Motor neuron (in vitro differentiated cells): ENCODE data around the gene MEIS1. TPM values are rescaled to one million over a fixed set of nuclear protein-coding genes. Genes with fewer than 3 reads are reported as not detected.

Experiments
- ATAC-seq, 8 experiments: fragments of 200-7000 bp; cut with Tn5 transposase; replicated peaks in 6 of 8; 2 replicates each; pipeline ENCODE4 v1.8.0; 2021; ENCODE audit warnings: mild to moderate bottlenecking in 8 of 8, moderate library complexity in 8 of 8
- H3K27ac ChIP-seq, 2 donors: fragments of 250-450 bp; sonication (Bioruptor Pico); 2 replicates each; pipeline ENCODE4 v1.9.0; 2021; ENCODE audit warnings: antibody characterized with exemption in 2 of 2, mild to moderate bottlenecking in 2 of 2, moderate library complexity in 1 of 2
- H3K4me1 ChIP-seq, 2 donors: fragments of 250-450 bp; sonication (Bioruptor Pico); replicated peaks in 1 of 2; 2 replicates each; pipeline ENCODE4 v1.6.1; 2021; ENCODE audit warnings: antibody characterized with exemption in 2 of 2, mild to moderate bottlenecking in 2 of 2, moderate library complexity in 1 of 2
- H3K4me3 ChIP-seq, 5 donors: fragments of 250-450 bp; sonication (Bioruptor Pico); 2 replicates each; pipeline ENCODE4 v1.9.0; 2021; ENCODE audit warnings: antibody characterized with exemption in 5 of 5, mild to moderate bottlenecking in 5 of 5, moderate library complexity in 4 of 5
- WGBS, 10 experiments: fragments of 450-650 bp; shearing (Covaris generic); methylation state at CpG; one replicate each; pipeline ENCODE4 v1.0.0; 2022; 5-methylcytosine and 5-hydroxymethylcytosine counted together
- in situ Hi-C, 9 experiments: fragments of 400-800 bp; cut with MboI; loops; one replicate each; pipeline ENCODE4 v1.15.0; 2021; ENCODE audit warnings: low sequenced_read_pairs in 9 of 9, low pct_unique_long_range_greater_than_20kb in 2 of 9; ENCODE audit not compliant: unreplicated experiment in 9 of 9
- total RNA-seq, 8 experiments: library from RNA; unstranded; fragments of 300-600 nt; gene quantifications; 2 replicates each; pipeline versions ENCODE4 v1.2.3 to v1.2.4, GENCODE V29; 2022

Gene MEIS1
- total RNA-seq, 8 experiments from 2014 or later: 11.7 to 241 (median 152) TPM

DNA sequence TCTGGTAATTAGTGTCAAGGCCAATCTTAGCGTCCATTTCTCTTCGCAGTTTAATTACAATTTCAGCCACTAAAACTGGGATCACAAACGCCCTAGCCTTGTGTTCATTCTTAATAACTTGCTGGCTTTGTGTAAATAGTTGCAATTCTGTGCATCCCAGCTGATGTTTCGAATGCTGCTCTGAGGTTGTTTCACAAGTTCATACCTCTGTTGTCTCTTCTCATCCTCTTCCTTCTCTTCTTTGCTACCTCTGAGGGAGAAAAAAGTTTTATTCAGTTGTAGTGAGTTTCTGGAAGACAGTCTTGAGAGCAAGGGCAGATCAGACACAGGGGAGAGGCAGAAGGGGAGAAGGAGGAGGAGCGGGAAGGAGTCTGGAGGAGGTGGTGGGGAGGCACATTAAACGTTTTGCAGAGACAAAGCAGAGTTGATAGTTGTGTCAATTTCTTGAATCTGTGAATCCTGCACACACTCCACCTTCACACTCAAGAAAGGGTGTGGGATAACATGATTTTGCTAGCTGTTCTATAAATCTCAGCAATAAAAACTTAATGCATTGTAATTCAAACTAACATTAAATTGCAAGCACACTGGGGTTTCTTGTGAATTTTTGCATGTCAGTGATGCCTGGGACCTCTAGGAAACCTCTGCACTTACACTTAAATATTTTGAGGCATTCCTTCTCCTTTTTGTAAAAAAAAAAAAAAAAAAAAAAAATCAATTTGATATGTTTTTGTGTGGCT, 6.8 kb downstream of the MEIS1 start:
- ATAC-seq: no peak
- 3 to 80% (median 30%) methylated on average over 1 to 6 of the region's 6 CpGs; no CpG with 5 or more reads in 1 of the 10 experiments for WGBS, 10 experiments
- peak overlapping the region; percentile 93 to 96 for H3K27ac ChIP-seq
- in situ Hi-C loops: loop anchor here in 6 of 9 experiments (10.0 to 25.0 kb wide), 9 partner anchors 133 to 1596 kb away; no protein-coding TSS in a partner anchor
- H3K4me1 ChIP-seq: peaks cover 33 to 51% of the 10 kb centered on the region in 2 donors
- peak overlapping the region; percentile 57 to 66 (median 61) for H3K4me3 ChIP-seq

DNA sequence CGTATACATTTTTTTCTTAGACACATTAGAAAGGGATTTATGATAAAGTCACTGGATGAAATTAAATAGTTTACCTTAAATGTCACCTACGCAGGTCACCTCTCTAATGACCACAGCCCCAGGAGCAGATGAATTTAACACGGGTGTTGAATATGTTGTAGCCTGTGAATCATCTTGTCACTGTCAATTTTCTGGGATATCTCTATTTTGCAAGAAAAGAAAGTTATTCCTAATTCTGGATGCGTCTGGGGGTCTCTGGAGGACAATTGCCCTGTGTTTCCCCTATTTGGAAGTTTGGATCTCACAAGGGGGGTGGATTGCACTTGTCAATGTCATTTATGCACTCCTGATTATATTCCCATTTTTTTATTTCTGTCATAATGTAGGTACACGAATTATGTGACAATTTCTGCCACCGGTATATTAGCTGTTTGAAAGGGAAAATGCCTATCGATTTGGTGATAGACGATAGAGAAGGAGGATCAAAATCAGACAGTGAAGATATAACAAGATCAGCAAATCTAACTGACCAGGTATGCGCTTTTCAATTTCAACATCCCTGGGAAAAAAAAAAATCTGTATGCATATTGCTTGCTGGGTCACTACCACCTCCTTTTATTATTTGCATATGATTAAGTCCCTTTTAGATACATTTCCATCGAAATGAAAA, 7.7 kb downstream of the MEIS1 start:
- peak overlapping the region; percentile 79 to 96 for H3K27ac ChIP-seq
- WGBS, 10 experiments: 18 to 54% (median 36%) methylated on average over 3 to 10 of the region's 10 CpGs
- H3K4me1 ChIP-seq: peaks cover 42 to 60% of the 10 kb centered on the region in 2 donors
- in situ Hi-C loops: loop anchor here in 6 of 9 experiments (10.0 to 25.0 kb wide), 9 partner anchors 132 to 1595 kb away; no protein-coding TSS in a partner anchor
- H3K4me3 ChIP-seq: peak overlapping the region; percentile 57 to 66 (median 61)
- no peak for ATAC-seq

DNA sequence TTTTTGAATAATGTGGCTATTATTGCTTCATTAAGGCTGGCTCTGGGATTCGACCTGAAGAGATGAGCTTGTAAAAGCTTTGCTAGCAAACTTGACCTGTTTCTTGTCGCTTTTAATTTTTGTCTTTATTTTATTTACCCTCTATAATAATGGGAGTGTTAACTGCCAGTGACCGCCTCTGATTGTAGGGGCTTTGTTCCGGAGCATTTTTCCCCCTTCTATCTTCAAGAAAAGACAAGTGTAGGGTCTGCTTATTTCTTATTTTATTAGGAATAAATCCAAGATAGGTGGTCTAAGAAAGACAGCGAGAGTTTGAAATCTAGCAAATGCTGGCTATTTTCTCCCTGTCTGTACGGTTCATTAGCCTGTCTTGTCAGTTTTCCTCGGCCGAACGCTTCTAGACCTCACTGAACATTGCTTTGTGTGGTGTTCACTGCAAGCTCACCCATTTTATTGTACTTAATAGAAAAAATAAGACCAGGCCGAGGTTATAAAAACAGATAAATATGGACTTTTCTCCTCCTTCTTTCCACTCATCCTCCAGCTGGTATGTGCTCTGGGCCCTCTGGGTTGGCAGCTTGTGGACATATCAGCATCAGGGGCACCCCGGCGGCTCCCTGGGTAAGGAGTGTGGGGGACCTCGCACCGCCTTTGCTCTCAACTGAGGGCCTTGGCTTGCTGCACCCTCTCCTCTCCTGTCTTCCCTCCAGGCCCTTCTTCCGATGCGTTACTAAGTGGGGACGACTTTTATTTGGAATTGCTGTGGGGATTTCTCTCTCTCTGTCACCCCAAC, 8.5 kb downstream of the MEIS1 start:
- peak overlapping the region; percentile 79 to 96 for H3K27ac ChIP-seq
- peak in 1 of 8 experiments; percentile 2 for ATAC-seq
- peak overlapping the region; percentile 57 to 66 (median 61) for H3K4me3 ChIP-seq
- H3K4me1 ChIP-seq: peaks cover 49 to 62% of the 10 kb centered on the region in 2 donors
- in situ Hi-C loops: loop anchor here in 6 of 9 experiments (10.0 to 25.0 kb wide), 9 partner anchors 131 to 1594 kb away; no protein-coding TSS in a partner anchor
- WGBS, 10 experiments: 0 to 77% (median 25%) methylated on average over 2 to 17 of the region's 17 CpGs

DNA sequence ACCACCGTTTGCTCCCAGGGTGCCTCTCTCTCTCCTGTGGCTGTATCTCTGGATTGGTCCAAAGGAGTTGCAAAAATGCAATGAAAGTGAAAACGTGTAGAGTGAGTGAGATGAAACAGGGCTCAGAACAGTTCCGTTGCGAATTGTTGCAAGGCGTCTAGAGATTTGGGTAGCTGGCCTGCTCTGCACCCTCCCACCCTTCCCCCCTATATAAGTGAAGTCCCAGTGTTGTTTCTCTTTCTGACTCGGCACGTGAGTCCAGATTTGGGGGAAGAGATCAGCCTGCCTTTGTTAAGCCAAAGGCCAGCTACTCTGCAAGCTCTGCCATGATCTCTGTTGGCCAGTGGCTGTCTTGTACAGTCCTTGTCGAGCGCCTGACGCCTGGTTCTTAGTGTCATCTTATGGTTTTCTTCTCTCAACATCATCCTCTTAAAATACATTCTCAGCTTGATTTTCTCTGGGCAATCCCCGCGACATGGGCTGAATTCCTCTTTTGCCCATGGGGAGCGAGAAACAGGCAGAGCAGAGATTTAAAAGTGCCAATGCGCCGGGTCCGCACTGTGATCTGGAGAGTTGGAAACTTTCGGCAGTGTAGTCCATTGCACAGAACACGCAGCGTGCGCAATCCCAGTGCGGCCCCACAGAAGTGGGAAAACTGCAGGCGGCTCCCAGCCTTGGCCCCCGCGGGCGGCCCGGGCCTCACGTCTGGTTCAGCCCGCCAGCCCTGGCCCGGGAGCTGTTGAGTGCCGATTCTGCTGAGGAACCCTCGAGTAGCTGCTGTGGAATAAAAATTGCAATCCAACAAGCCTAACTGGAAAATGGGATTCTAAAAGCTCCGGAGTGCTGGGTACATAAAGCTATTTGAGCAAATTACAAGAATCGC, 9.3 kb downstream of the MEIS1 start:
- peaks cover 57 to 62% of the 10 kb centered on the region in 2 donors for H3K4me1 ChIP-seq
- H3K27ac ChIP-seq: peak overlapping the region; percentile 79 to 96
- in situ Hi-C loops: loop anchor here in 6 of 9 experiments (10.0 to 25.0 kb wide), 9 partner anchors 131 to 1593 kb away; no protein-coding TSS in a partner anchor
- ATAC-seq: peak in 2 of 8 experiments; percentile 4 to 18
- H3K4me3 ChIP-seq: peak overlapping the region; percentile 57 to 66 (median 61)
- WGBS, 10 experiments: 0 to 92% (median 27%) methylated on average over 1 to 17 of the region's 33 CpGs

DNA sequence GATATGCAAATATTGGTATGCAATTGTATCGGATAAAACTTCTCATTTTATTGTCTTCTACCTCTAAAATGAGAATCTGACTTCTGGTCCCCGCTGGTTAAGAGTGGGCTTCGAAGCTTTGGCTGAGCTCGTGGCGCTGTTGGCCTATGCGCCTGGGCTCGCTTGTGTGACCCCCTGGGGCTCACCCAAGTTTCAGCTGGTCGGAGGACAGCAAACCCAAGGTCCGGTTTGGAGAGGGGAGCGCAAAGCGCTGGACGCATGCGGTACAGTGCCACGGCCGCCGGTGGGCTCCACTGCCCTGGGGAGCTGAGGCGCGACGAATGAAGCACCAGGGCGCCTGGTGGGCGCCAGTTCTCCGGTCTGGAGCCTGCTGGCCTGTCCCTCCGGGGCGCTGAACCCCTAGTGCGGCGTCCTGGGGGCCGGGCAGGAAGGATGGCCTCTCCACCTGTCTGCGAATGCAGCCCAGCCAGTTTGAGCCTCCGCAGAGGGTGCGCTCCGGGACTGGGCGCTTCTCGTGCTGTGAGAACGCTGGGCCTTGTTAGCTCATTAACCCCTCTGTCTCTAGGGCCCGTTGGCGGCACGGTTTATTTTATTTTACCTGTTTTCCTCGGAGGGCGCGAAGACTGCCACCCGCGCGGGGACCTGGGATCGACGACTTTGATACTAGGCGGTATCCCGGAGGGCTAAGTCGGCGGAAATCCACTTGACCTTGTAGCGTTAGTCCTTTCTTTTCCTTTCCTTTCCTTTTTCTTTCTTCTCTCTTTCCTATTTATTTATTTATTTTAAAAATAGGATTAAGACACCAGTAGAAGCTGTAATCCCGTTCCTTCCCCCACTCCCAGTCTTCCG, 10.4 kb downstream of the MEIS1 start:
- in situ Hi-C loops: loop anchor here in 6 of 9 experiments (10.0 to 25.0 kb wide), 9 partner anchors 130 to 1592 kb away; no protein-coding TSS in a partner anchor
- WGBS, 10 experiments: 0 to 77% (median 23%) methylated on average over 1 to 22 of the region's 52 CpGs; no CpG with 5 or more reads in 1 of the 10 experiments
- Histone ChIP-seq H3K27ac (peak overlapping the region; percentile 91 to 96), H3K4me1 (peaks cover 62 to 66% of the 10 kb centered on the region in 2 donors), H3K4me3 (peak overlapping the region; percentile 57 to 66 (median 61))
- peak in 6 of 8 experiments; percentile 5 to 38 (median 30) for ATAC-seq

DNA sequence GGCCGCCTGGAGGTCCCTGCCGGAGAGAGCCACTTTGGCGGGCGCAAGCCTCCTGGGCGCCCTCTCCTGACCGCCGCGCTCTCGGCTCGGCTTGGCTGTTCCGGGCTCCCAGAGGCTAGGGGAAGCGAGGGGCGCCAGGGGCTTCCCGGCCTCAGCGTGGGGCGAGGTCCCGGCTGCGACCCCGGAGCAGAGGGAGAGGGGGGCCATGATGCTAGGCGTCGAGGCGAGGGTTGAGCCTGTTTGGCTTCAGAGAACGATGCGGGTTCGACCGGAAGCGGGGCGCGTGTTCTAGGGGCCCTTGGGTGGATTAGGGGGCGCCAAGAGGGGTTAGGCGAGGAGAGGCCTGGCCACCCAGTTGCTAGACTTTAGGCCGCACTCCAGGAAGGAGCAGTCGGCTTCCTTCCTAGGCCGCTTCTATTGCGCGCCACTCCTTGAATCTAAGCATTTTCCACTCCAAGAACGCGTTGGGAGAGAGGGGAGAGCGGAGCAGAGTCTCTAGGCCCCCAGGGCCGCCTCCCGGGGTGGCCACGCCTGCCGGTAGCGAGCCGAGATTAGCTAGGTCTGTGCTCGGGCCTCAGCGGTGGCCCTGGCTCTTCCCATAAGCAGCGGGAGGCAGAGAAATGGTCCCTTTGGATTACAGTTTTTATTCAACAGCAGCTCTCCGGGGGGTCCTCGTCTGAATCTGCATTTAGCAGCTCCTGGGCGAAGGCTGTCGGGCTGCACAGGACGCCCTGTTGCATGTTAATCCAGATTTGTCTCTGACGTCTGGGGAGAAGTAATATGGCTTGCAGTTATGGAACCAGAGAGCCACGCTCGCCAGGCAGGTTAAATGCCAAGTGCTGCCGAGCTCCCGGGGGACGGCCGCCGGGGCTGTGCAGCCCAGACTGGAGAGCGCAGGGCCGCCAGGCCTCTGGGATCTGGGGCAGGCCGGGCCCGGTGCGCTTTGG, 11.3 kb downstream of the MEIS1 start:
- H3K4me1 ChIP-seq: peaks cover 58 to 73% of the 10 kb centered on the region in 2 donors
- peak overlapping the region; percentile 57 to 66 (median 61) for H3K4me3 ChIP-seq
- WGBS, 10 experiments: 0 to 50% (median 9%) methylated on average over 1 to 26 of the region's 66 CpGs; no CpG with 5 or more reads in 4 of the 10 experiments
- peak in 7 of 8 experiments; percentile 59 to 76 (median 71) for ATAC-seq
- in situ Hi-C loops: loop anchor here in 6 of 9 experiments (10.0 to 25.0 kb wide), 9 partner anchors 129 to 1591 kb away; no protein-coding TSS in a partner anchor
- peak overlapping the region; percentile 91 to 96 for H3K27ac ChIP-seq

DNA sequence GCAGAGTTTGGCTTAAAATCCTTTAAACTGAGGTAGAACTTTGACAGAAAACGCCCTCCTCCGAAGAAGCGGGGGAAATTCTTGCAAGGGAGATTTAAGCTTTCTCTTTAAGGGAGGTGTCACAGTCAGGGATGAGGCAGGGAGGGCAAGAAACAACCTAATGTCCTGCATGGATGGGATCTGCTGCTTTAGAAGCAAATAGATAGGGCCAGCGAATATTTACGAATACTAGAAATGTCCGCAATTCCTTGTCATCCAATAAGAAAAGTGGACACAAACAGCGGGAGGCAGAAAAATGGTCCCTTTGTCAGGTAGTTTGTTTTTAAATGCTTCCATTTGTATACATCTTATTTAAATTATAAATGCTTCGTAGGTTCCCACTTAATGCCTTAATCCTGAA, 12.0 kb downstream of the MEIS1 start:
- Histone ChIP-seq H3K4me1 (peaks cover 52 to 81% of the 10 kb centered on the region in 2 donors), H3K4me3 (peak overlapping the region; percentile 57 to 66 (median 61)), H3K27ac (peak overlapping the region; percentile 91 to 96)
- 48 to 100% (median 83%) methylated on average over 2 to 8 of the region's 8 CpGs; no CpG with 5 or more reads in 3 of the 10 experiments for WGBS, 10 experiments
- no peak for ATAC-seq
- in situ Hi-C loops: loop anchor here in 6 of 9 experiments (10.0 to 25.0 kb wide), 9 partner anchors 128 to 1590 kb away; no protein-coding TSS in a partner anchor

DNA sequence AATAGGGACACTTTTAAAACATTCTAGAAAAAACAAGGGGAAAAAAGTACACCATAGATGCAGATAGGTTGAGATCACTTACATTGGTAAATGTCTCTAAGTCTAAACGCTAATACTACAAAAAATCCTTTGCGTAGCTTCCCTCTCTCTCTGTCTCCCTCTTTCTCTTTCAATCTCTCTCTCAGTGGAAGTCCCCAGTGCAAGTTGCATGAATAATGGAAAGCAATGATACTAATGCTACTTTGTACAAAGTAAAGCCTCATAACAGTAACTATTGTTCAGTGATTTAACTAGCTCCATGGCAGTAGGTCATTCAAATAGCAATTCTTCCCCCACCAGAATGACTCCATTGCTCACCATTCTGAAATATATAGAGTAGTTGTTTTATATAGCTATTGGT, 12.8 kb downstream of the MEIS1 start:
- Histone ChIP-seq H3K27ac (no peak overlapping the region), H3K4me3 (peak overlapping the region in 3 of 5 donors; percentile 58 to 66 (median 61)), H3K4me1 (peaks cover 50 to 81% of the 10 kb centered on the region in 2 donors)
- peak in 1 of 8 experiments; percentile 6 for ATAC-seq
- 0 to 100% (median 60%) methylated on average over 1 to 2 of the region's 2 CpGs; no CpG with 5 or more reads in 3 of the 10 experiments for WGBS, 10 experiments
- in situ Hi-C loops: loop anchor here in 6 of 9 experiments (10.0 to 25.0 kb wide), 9 partner anchors 127 to 1590 kb away; no protein-coding TSS in a partner anchor

DNA sequence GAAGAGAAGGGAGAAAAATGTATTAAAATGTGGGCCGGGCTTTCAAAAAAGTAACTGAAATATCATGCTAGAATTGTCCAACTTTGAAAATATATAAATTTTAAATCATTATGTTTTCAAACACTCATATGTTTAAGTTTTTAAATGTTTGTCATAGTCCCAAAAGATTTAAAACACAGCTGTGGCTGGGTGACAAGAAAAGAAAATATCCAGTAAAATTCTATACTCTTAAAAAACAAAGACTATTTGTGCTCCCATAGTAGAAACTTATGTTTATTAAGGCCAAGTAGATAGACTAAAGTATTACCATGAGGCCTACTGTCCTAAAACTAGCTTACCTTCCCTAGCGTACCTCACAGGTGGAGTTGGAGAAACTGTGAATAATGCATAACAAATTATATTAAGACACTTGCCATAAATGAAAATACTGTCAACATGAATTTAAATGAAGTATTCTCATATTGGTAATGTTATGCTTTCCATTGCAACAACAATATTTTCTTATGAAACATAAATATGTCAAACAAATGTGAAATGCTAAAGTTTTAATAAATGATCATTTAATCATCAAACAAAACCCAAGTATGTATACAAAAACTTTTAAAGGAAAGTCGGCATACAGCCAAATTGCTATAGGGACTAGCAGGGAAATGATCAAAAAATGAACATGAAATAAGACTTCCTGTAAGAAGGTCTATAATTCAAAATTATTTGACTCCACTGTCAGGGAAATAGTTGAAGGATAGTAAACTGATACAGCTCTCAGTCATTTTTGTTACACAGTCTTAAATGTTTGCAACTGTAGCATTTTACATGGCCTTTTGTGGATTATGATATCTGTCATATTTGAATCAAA, 13.4 kb downstream of the MEIS1 start:
- no peak for ATAC-seq
- no peak overlapping the region for H3K27ac ChIP-seq
- H3K4me3 ChIP-seq: peak overlapping the region in 1 of 5 donors; percentile 66
- peaks cover 47 to 81% of the 10 kb centered on the region in 2 donors for H3K4me1 ChIP-seq
- WGBS, 10 experiments: 50 to 93% (median 86%) methylated on average over 2 to 3 of the region's 3 CpGs; no CpG with 5 or more reads in 1 of the 10 experiments
- in situ Hi-C loops: loop anchor here in 6 of 9 experiments (10.0 to 25.0 kb wide), 9 partner anchors 126 to 1589 kb away; no protein-coding TSS in a partner anchor
